Activated T-cell treated with anti-CD3 and anti-CD28 coated beads, Interleukin-2, amount 50 U/mL, for 24 hours (primary cell): ENCODE results near the gene MLST8.

Experiments
- DNase-seq: peaks from one replicate; pipeline ENCODE4 v3.0.0-alpha.2; 2020
- H3K27ac Mint-ChIP-seq: 2 replicates; pipeline ENCODE4 v1.8.0; 2020; ENCODE audit warnings: mild to moderate bottlenecking, mixed read lengths
- H3K27me3 Mint-ChIP-seq: 2 replicates; pipeline ENCODE4 v1.8.0; 2020; ENCODE audit warnings: mixed read lengths
- H3K36me3 Mint-ChIP-seq: 2 replicates; pipeline ENCODE4 v1.8.0; 2020; ENCODE audit warnings: low read depth, mixed read lengths
- H3K4me1 Mint-ChIP-seq: 2 replicates; pipeline ENCODE4 v1.8.0; 2020; ENCODE audit warnings: low read depth, mixed read lengths
- H3K4me3 Mint-ChIP-seq: 2 replicates; pipeline ENCODE4 v1.8.0; 2020; ENCODE audit warnings: mild to moderate bottlenecking, moderate library complexity, mixed read lengths
- H3K9me3 Mint-ChIP-seq: 2 replicates; pipeline ENCODE4 v1.8.0; 2020; ENCODE audit warnings: mixed read lengths

MLST8 gene, protein sequence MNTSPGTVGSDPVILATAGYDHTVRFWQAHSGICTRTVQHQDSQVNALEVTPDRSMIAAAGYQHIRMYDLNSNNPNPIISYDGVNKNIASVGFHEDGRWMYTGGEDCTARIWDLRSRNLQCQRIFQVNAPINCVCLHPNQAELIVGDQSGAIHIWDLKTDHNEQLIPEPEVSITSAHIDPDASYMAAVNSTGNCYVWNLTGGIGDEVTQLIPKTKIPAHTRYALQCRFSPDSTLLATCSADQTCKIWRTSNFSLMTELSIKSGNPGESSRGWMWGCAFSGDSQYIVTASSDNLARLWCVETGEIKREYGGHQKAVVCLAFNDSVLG

DNA sequence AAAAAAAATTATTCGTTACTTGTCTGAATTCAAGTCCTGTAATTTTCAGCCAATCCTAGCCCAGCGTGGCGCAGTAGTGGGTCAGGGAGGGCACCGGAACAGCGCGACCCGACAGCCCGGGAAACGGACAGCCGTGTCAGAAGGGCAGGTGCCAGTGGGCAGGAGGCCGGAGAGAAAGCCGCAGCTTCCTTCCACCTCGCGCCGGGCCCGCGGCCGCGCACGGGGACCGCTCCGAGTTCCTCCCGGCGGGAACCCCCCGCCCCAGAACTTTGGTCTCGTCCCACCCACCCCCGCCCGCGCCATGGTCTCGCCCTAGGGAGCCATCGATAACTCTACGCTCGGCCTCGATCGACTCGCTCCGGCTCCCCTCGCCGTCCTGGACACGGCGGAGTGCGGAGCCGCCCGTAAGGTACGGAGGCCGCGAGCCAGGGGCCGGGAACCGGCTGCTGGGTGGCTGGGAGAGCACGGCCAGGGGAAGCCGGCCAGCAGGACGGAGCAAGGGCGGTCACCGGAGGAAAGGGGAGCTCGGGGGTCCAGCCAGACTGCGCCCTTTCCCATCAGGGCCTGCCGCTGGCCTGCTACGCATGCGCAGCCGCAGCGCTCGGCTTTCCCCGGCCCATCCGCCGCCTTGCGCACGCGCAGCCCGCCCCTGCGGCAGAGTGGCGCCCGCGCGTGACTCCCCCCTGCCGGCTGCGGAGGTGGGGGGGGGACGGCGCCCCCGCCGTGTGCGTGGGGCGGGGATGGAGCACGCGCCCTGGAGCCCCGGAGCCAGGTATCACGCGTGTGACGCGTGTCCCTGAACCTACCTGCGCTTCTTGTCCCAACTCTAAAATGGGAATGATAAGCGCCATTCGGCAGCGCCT is at the start of gene MLST8:
TSS of gene MLST8 (plus strand) at position 351 of the 863 bp plus-strand sequence. CDS start 632 bp downstream, outside the sequence.
- H3K9me3 Mint-ChIP-seq, result no peaks in the 10 kb centered on the region

DNA sequence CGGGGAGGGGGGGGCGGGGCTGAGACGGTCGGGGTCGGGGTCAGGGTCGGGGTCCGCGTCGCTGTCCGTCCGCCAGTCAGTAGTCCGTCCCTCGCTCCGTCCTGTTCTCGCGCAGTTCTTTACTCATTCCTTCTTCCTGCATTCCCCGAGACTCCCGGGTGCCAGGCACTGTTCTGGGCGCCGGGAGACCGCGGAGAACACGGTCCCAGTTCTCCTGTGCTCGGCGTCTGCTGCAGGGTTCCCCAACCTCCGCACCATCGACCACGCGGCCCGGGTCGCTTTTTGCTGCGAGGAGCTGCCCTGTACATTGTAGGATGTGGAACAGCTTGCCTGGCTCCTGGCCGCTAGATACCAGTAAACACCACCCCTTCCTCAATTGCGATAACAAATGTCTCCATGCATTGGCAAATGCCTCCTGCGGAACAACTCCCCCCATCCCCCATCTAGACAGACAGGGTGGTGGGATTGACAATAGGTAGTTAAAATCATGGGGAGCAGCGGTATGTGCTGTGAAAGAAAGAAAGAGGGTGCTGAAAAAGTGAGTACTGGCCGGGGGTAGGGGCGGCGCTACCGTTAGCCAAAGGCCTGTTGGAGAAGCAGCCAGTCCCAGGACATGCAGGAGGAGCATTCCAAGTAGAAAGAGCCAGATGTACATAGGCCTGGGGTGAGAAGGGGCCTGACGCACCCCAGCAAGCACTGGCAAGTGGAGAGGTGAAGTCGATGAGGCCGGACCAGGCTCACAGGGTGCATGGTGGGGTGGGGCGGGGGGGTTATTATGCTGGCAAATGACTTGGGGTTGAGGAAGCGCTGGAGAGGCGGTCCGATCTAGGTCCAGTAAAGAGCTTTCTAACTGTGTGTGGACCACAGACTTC is 49.0 kb upstream of the MLST8 start:
- Mint-ChIP-seq H3K27me3 (no peaks in the 10 kb centered on the region), H3K4me1 (peaks cover 37% of the 10 kb centered on the region), H3K9me3 (no peaks in the 10 kb centered on the region), H3K27ac (peak overlapping the region; percentile 94), H3K4me3 (peak overlapping the region; percentile 97), H3K36me3 (peaks cover 60% of the 10 kb centered on the region)
- DNase-seq, result peak; percentile 55

More for the DNA sequence above, at the start of gene MLST8:
- DNase-seq, result peak; percentile 95
- H3K27me3 Mint-ChIP-seq, result no peaks in the 10 kb centered on the region
- peaks cover 27% of the 10 kb centered on the region for H3K4me1 Mint-ChIP-seq
- peaks cover 45% of the 10 kb centered on the region for H3K36me3 Mint-ChIP-seq
- peak within 1 kb of the TSS; percentile 91 for H3K27ac Mint-ChIP-seq
- H3K4me3 Mint-ChIP-seq, result peak within 1 kb of the TSS; percentile 91

DNA sequence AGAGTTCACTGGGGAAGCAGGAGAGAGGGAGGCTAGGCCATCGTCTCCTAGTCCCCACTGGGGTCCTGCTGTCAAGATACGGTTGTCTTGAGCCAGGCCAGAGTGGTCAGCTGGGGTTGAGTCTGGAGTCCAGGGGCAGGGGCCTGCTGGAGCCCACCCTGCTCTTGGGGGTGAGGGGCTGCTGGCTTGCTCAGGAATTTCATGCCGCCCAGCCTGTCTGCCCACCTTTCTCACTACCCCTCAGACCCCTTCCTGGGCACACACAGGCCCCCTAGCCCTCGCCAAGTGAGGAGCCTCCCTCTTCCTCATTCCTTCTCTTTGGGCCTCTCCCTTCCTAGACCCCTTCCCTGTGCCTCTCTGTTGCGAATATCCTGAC is 48.4 kb upstream of the MLST8 start:
- H3K4me1 Mint-ChIP-seq, result peaks cover 33% of the 10 kb centered on the region

DNA sequence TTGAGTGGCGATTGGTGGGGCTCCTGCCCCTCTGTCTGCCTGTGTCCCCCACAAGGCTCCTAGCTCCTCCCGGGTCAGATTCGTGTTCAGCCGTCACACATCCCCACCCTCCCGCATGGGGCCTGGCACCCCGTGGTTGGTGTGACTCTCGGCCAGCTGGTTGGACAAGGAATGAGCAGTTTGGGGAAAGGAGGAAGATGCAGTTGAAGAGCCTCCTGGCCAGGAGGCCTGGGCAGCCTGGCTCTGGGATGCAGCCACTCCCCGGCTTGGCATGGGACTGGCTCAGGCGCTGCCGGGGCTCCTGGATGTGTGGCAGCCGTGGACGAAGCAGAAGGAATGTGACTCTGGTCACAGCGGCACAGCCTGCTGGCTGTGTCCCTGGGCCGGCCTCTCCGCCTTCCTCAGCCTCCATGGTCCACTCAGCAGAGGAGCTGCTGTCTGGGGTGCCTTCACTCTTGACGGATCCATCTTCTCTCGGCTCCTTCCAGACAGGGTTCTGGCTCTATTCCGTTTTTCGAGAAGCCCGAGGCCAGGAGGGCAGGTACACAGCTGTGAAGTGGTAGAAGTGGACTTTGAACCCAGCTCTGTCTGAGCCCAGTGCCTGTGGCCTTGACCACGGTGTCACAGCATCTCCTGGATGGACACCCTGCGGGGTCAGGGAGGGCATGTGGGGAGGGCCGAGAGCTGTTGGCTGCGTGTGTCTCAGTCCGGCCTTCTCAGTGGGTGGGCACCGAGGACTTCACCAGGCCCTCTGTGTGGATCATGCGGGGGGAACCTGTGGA is 47.6 kb upstream of the MLST8 start:
- peaks cover 31% of the 10 kb centered on the region for H3K4me1 Mint-ChIP-seq
- no peak for DNase-seq
- peaks cover 48% of the 10 kb centered on the region for H3K36me3 Mint-ChIP-seq
- peak overlapping the region; percentile 97 for H3K4me3 Mint-ChIP-seq
- H3K27me3 Mint-ChIP-seq, result no peaks in the 10 kb centered on the region
- H3K27ac Mint-ChIP-seq, result peak overlapping the region; percentile 94
- no peaks in the 10 kb centered on the region for H3K9me3 Mint-ChIP-seq

More for the DNA sequence above, 48.4 kb upstream of the MLST8 start:
- peak overlapping the region; percentile 97 for H3K4me3 Mint-ChIP-seq
- H3K27ac Mint-ChIP-seq, result peak overlapping the region; percentile 94
- H3K36me3 Mint-ChIP-seq, result peaks cover 54% of the 10 kb centered on the region
- H3K9me3 Mint-ChIP-seq, result no peaks in the 10 kb centered on the region
- DNase-seq, result no peak
- H3K27me3 Mint-ChIP-seq, result no peaks in the 10 kb centered on the region

DNA sequence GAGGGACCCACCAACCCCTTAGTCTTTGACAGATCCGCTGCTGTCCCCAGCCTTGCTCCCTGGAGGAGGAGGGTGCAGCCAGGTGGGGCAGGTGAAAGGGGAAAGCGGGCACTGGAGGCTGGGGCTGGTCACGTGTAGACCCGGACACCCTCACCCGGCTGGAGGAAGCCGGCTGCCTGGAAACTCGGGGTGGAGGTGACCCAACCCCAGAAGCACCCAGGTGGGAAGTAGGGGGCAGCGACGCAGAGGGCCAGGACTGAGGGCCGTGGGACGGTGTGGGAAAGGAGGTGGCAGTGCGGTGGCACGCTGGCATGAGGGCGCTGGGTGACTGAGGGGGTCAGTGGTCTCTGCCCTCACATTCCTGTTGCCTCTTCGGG is 47.0 kb upstream of the MLST8 start:
- peaks cover 43% of the 10 kb centered on the region for H3K36me3 Mint-ChIP-seq
- no peak for DNase-seq
- H3K4me3 Mint-ChIP-seq, result peak overlapping the region; percentile 97
- H3K9me3 Mint-ChIP-seq, result no peaks in the 10 kb centered on the region
- H3K27ac Mint-ChIP-seq, result peak overlapping the region; percentile 50
- no peaks in the 10 kb centered on the region for H3K27me3 Mint-ChIP-seq
- peaks cover 33% of the 10 kb centered on the region for H3K4me1 Mint-ChIP-seq

DNA sequence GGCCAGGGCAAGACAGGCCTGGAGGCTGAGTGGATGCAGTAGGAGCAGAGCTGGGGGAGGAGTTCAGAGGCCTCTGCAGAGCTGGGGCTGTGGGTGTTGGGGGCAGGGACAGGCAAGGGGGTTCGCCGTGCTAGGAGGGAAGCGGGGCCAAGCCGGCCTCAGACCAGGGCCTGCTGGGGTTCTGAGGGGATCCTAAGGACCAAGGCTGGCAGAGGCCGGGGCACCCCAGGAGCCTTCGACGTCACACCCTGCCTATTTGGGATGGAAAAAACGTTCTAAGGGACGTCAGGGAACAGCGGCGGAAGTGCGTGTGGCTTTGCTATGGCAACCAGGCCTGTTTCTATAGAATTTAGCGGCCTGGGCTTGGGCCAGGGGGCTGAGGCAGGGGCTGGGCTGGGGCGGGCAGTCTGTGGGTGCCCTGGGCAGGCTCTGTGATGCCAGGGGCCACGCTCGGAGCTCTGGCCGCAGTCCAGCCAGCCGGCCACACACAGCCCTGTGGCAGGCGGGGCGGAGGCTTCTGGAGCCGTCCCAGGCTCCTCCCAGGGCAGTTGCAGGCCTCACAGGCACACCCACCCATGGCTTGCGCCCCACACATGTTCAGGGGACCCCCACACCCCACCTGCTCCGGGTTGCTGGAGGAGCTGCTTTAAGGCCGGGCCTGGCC is 45.9 kb upstream of the MLST8 start:
- Mint-ChIP-seq H3K36me3 (peaks cover 37% of the 10 kb centered on the region), H3K9me3 (no peaks in the 10 kb centered on the region), H3K4me1 (peaks cover 34% of the 10 kb centered on the region), H3K27ac (peak overlapping the region; percentile 57), H3K27me3 (no peaks in the 10 kb centered on the region), H3K4me3 (no peak overlapping the region)
- DNase-seq, result no peak

DNA sequence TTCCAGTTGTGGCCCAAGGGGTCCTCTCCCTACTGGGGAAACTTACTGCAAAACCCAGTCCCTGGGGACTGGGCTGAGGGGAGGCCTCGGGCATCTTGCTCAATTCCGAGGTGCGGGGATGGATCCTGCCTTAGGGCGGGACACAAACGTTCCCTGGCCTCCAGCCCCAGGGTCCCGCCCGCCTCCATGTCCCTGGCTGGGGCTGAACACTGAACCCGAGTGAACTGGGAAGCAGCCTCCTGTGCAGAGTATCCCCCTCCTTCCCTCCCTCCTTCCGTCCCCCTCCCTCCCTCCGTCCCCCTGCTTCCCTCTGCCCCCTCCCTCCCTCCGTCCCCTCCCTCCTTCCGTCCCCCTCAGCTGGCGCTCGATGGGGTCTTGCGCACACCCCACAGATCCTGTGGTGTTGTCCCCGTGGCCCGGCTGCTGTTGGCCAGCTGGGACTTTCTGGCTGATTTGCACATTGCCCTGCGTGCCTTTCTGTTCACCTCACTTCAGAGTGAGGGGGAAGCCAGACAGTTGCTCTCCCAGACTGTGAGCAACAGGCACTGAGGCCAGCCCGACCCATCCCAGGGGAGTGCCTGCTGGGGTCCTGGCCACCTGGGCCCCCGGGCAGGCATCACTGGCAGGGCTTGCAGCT is 44.2 kb upstream of the MLST8 start:
- no peaks in the 10 kb centered on the region for H3K27me3 Mint-ChIP-seq
- no peak overlapping the region for H3K4me3 Mint-ChIP-seq
- H3K4me1 Mint-ChIP-seq, result peaks cover 34% of the 10 kb centered on the region
- H3K9me3 Mint-ChIP-seq, result no peaks in the 10 kb centered on the region
- peaks cover 29% of the 10 kb centered on the region for H3K36me3 Mint-ChIP-seq
- peak overlapping the region; percentile 40 for H3K27ac Mint-ChIP-seq
- DNase-seq, result no peak

DNA sequence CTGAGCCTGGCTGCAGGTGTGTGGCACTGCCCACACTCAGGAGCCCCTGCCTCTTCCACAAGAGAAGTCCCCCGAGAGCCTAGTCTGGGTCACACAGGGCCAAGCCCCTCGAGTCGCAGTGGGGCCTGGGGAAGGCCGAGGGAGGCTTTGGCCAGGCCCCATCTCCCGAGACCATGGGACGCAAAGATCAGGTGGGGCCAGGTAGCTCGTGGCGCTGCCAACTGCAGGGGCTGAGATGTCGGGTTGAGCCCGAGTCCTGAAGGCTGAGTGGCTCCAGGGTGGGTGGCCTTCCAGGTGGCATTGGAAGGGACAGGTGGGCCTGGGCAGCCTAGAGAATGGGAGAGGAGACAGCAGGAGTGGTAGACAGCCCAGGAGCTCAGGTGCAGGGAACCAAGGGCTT is 43.3 kb upstream of the MLST8 start:
- no peaks in the 10 kb centered on the region for H3K9me3 Mint-ChIP-seq
- H3K4me3 Mint-ChIP-seq, result no peak overlapping the region
- no peaks in the 10 kb centered on the region for H3K27me3 Mint-ChIP-seq
- peak overlapping the region; percentile 61 for H3K27ac Mint-ChIP-seq
- DNase-seq, result no peak
- H3K36me3 Mint-ChIP-seq, result peaks cover 33% of the 10 kb centered on the region
- peaks cover 28% of the 10 kb centered on the region for H3K4me1 Mint-ChIP-seq

DNA sequence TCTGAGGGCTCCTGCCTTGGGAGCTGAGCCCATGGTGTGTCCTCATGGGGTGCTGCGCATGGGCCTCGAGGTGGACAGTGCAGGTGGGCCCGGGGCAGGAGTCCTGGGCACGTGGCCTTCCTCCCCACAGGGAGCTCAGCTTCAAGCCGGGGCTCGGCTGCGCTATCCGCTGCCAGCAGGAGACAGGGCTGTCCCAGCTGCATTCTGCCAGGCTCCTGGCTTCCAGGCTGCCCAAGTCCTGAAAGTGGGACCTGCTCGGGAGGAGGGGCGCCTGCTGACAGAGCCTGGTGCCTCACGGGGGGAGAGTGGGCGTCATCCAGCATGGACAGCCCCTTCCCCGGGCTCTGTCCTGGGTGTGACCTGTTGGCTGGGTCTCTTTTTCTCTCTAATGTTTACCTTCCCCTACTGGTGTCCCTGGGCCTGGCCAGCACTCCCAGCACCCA is 42.6 kb upstream of the MLST8 start:
- Mint-ChIP-seq H3K27ac (no peak overlapping the region), H3K36me3 (peaks cover 30% of the 10 kb centered on the region), H3K9me3 (no peaks in the 10 kb centered on the region), H3K4me3 (no peak overlapping the region), H3K4me1 (peaks cover 20% of the 10 kb centered on the region), H3K27me3 (no peaks in the 10 kb centered on the region)
- DNase-seq, result no peak

DNA sequence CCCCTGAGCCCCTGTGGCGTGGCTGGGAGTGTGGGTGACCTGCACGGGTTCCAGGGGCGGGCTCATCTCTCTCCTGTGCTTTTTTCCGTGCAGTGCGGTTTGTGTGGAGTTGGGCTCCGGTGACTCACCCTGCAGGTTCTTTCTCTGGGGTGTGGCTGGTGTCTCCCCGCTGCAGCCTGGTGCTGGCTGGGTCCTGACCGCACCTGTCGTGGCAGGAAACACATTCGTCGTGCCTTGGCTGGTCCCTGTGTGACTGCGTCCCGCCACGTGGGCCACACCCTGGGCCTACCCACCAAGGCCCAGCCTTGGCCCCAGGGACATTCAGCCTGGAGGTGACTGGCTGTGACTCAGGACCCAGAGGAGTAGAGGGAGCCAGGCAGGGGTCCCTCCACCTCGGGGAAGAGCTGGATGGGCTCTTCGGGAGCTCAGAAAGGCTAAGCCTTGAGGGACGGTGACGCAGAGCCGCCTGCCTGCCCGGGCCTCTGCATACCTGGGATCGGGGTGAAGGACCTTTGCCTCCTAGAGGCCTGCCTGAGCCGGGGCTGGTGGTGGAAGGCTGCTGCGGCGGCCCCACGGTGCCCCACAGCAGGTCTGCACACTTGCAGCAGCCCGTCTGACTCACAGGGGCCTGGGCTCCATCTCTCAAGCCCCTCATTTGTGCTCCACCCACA is 41.9 kb upstream of the MLST8 start:
- no peak for DNase-seq
- peaks cover 31% of the 10 kb centered on the region for H3K36me3 Mint-ChIP-seq
- H3K27ac Mint-ChIP-seq, result peak overlapping the region; percentile 76
- no peak overlapping the region for H3K4me3 Mint-ChIP-seq
- H3K27me3 Mint-ChIP-seq, result no peaks in the 10 kb centered on the region
- H3K4me1 Mint-ChIP-seq, result peaks cover 15% of the 10 kb centered on the region
- no peaks in the 10 kb centered on the region for H3K9me3 Mint-ChIP-seq

DNA sequence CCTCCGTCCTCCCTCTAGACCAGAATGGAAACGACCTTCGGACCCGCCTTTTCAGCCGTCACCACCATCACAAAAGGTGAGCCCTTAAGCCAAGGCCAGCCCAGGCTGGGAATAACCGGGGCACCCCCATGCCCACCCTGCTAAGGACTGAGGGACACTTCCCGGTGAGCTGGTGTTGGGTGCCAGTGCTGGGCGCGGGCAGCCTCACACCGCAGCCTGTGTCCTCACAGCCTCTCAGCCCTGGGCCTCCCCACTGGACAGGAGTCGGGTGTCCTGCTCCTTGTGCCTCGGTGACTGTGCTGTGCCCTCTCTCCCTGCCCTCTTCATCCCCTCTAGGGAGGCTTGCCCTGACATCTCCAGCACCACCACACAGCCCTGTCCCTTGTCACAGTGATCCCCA is 39.4 kb upstream of the MLST8 start:
- Mint-ChIP-seq H3K9me3 (no peaks in the 10 kb centered on the region), H3K27me3 (no peaks in the 10 kb centered on the region), H3K4me1 (peaks cover 7% of the 10 kb centered on the region), H3K4me3 (no peak overlapping the region), H3K27ac (peak overlapping the region; percentile 79), H3K36me3 (peaks cover 44% of the 10 kb centered on the region)
- no peak for DNase-seq

DNA sequence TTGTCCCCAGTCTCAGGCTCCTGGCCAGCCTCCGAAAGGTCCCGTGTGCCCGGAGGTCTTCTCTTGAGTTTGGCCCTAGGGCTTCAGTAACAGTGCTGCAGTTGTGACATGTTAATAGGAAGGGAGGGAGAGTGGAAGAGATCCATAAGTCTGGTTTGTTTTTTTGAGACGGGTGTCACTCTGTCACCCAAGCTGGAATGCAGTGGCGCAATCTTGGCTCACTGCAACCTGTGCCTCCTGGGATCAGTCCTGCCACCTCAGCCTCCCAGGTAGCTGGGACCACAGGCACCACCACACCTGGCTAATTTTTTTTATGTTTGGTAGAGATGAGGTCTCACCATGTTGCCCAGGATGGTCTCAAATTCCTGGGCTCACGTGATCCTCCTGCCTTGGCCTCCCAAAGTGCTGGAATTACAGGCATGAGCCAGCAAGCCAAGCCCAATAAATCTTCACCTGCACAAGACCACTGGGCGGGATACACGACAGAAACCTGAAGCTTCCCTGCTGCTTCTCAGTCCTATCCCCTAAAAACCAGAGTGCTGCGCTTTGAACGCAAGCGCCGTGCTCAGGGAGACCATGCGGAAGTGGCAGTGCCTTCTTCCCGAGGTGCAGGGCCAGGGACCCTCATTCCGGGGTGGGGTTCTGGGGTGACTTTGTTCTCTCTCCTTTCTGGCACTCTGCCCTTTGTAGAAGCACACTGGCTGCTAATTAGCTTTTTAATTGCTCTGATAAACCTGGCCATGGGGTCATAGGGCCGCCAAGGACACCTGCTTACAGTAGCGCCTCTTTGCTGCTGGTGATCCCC is 38.8 kb upstream of the MLST8 start:
- H3K27me3 Mint-ChIP-seq, result no peaks in the 10 kb centered on the region
- H3K4me1 Mint-ChIP-seq, result peaks cover 7% of the 10 kb centered on the region
- peak overlapping the region; percentile 79 for H3K27ac Mint-ChIP-seq
- DNase-seq, result no peak
- H3K9me3 Mint-ChIP-seq, result no peaks in the 10 kb centered on the region
- peaks cover 44% of the 10 kb centered on the region for H3K36me3 Mint-ChIP-seq
- no peak overlapping the region for H3K4me3 Mint-ChIP-seq
